ENCODE data around the gene KCNG4. TPM values are rescaled to one million over a fixed set of nuclear protein-coding genes. Genes with fewer than 3 reads are reported as not detected.

The KCNG4 gene
- total RNA-seq, 1 experiment from 2014 or later, result not detected

DNA sequence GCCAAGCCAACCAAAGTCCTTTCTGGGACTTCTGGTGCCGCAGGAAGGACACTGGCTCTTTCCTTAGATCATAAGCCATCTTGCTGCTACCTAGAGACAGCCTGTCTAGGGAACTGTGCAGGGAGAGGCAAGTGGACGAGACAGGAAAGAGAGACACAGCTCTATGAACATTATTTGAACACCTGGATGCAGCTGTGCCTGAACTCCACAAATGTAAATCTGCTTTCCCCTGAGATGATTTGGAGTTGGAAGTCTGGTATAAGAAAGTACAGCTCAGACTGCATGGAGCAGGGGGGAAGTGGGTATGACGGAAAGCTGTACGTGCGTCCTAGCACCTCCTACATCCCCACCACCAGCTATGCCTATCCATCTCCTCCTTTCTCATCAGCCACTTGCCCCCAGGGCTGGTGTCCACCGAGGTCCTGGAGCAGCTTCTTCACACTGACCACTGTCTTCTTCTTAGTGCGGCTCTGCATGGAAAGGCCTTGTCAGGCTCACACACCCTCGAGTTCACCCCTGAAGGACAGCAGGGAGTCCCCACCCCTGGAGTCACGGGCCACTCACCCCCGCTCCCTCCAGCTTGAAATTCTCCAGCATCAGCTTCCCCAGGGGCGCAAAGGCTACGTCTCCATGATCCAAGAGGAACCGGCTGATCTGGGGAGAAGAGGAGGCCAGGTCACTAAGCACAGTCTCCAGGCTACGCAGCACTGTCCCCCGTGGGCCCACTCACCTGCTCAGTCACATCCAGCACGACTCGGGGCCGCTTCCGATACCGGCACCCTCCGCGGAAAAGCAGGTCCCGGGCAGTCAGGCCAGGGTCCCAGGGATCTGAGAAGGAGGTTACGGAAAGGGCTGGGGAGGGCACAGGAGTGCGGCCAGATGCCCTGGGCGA is 56.9 kb downstream of the KCNG4 start:
- no TSS peak for BruUV-seq (replicated peaks)
- H3K27me3 ChIP-seq (ENCODE audit: control insufficient read depth, insufficient read depth, low read length), result no peaks in the 10 kb centered on the region
- H3K36me3 ChIP-seq (ENCODE audit: control insufficient read depth, insufficient read depth, low read length), result peaks cover 4% of the 10 kb centered on the region; the same call in 1 of the 2 replicates
- no peak overlapping the region for H3K27ac ChIP-seq (ENCODE audit: low read length)
- ChIA-PET POLR2A (no interaction called here), CTCF (interaction anchor here (1.1 to 1.3 kb wide), 2 partner anchors 325 to 328 kb away, joined by 3 to 5 read pairs; no protein-coding TSS in a partner anchor)
- H3K4me3 ChIP-seq (ENCODE audit: low read depth in 2 of 2, low read length in 2 of 2), result no peak overlapping the region
- no peaks in the 10 kb centered on the region; the same call in 1 of the 2 replicates for H3K4me1 ChIP-seq (ENCODE audit: control insufficient read depth, insufficient read depth, low read length)
- in situ Hi-C loops (cut with HindIII; ENCODE audit: low pct_unique_long_range_greater_than_20kb, low sequenced_read_pairs) (no loop called here), intact Hi-C loops (cut with micrococcal nuclease; ENCODE audit: unreplicated experiment) (loop anchor here (5.0 to 10.0 kb wide), 2 partner anchors 124 to 302 kb away; no protein-coding TSS in a partner anchor)
- ATAC-seq (no peak), DNase-seq (ENCODE audit: low read depth, low spot score) (no peak)
- H3K9me3 ChIP-seq (ENCODE audit: control insufficient read depth, insufficient read depth, low read depth, low read length), result no peaks in the 10 kb centered on the region
- TF ChIP-seq, protein P1, sequence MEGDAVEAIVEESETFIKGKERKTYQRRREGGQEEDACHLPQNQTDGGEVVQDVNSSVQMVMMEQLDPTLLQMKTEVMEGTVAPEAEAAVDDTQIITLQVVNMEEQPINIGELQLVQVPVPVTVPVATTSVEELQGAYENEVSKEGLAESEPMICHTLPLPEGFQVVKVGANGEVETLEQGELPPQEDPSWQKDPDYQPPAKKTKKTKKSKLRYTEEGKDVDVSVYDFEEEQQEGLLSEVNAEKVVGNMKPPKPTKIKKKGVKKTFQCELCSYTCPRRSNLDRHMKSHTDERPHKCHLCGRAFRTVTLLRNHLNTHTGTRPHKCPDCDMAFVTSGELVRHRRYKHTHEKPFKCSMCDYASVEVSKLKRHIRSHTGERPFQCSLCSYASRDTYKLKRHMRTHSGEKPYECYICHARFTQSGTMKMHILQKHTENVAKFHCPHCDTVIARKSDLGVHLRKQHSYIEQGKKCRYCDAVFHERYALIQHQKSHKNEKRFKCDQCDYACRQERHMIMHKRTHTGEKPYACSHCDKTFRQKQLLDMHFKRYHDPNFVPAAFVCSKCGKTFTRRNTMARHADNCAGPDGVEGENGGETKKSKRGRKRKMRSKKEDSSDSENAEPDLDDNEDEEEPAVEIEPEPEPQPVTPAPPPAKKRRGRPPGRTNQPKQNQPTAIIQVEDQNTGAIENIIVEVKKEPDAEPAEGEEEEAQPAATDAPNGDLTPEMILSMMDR (IDR thresholded peaks at IDR 0.05), result no peak
- TF ChIP-seq, protein P2, sequence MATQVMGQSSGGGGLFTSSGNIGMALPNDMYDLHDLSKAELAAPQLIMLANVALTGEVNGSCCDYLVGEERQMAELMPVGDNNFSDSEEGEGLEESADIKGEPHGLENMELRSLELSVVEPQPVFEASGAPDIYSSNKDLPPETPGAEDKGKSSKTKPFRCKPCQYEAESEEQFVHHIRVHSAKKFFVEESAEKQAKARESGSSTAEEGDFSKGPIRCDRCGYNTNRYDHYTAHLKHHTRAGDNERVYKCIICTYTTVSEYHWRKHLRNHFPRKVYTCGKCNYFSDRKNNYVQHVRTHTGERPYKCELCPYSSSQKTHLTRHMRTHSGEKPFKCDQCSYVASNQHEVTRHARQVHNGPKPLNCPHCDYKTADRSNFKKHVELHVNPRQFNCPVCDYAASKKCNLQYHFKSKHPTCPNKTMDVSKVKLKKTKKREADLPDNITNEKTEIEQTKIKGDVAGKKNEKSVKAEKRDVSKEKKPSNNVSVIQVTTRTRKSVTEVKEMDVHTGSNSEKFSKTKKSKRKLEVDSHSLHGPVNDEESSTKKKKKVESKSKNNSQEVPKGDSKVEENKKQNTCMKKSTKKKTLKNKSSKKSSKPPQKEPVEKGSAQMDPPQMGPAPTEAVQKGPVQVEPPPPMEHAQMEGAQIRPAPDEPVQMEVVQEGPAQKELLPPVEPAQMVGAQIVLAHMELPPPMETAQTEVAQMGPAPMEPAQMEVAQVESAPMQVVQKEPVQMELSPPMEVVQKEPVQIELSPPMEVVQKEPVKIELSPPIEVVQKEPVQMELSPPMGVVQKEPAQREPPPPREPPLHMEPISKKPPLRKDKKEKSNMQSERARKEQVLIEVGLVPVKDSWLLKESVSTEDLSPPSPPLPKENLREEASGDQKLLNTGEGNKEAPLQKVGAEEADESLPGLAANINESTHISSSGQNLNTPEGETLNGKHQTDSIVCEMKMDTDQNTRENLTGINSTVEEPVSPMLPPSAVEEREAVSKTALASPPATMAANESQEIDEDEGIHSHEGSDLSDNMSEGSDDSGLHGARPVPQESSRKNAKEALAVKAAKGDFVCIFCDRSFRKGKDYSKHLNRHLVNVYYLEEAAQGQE (IDR thresholded peaks at IDR 0.05; ENCODE audit: insufficient read depth in 1 of 2, low read depth in 2 of 2, low read length in 1 of 2), result no peak
- no peak for TF ChIP-seq POLR2AphosphoS5 (IDR thresholded peaks at IDR 0.05; ENCODE audit: low read depth, low read length)
- TF ChIP-seq TCF7L2 (IDR thresholded peaks at IDR 0.05; ENCODE audit: low read depth, low read length), result no peak
- TF ChIP-seq SIN3A (IDR thresholded peaks at IDR 0.05; ENCODE audit: borderline replicate concordance, insufficient read depth, low read depth, low read length), result no peak

DNA sequence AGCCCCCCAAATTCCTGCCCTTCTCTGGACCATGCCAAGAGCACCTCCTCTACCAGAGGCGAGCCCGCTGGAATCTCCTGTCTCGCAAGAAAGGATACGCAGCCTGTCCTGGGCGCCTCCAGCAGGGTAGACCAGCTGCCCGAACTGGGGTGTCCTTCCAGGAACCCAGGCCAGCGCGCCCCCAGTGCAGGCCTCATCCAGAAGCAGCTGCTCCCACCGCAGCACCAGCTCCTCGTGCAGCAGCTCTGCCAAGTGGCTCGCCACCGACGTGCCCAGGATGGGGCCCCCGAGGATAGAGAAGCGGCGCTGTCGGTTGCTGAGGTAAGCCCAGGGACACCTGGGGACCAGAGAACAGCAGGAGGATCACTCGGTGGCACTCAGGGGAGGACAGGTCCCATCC is 57.7 kb downstream of the KCNG4 start:
- Histone ChIP-seq H3K36me3 (ENCODE audit: control insufficient read depth, insufficient read depth, low read length) (peaks cover 4% of the 10 kb centered on the region; the same call in 1 of the 2 replicates), H3K27me3 (ENCODE audit: control insufficient read depth, insufficient read depth, low read length) (no peaks in the 10 kb centered on the region), H3K4me3 (ENCODE audit: low read depth in 2 of 2, low read length in 2 of 2) (no peak overlapping the region), H3K4me1 (ENCODE audit: control insufficient read depth, insufficient read depth, low read length) (peaks cover 7% of the 10 kb centered on the region), H3K9me3 (ENCODE audit: control insufficient read depth, insufficient read depth, low read depth, low read length) (no peaks in the 10 kb centered on the region), H3K27ac (ENCODE audit: low read length) (no peak overlapping the region)
- TF ChIP-seq POLR2AphosphoS5 (IDR thresholded peaks at IDR 0.05; ENCODE audit: low read depth, low read length) (no peak), TCF7L2 (IDR thresholded peaks at IDR 0.05; ENCODE audit: low read depth, low read length) (no peak), SIN3A (IDR thresholded peaks at IDR 0.05; ENCODE audit: borderline replicate concordance, insufficient read depth, low read depth, low read length) (no peak)
- TF ChIP-seq, protein P1 (IDR thresholded peaks at IDR 0.05), result no peak
- TF ChIP-seq, protein P2 (IDR thresholded peaks at IDR 0.05; ENCODE audit: insufficient read depth in 1 of 2, low read depth in 2 of 2, low read length in 1 of 2), result no peak
- CTCF ChIA-PET, result no interaction called here
- no TSS peak for BruUV-seq (replicated peaks)
- DNase-seq (ENCODE audit: low read depth, low spot score) (no peak), ATAC-seq (no peak)
- POLR2A ChIA-PET, result interaction anchor here (0.5 kb wide), 1 partner anchor 516 kb away, joined by 5 read pairs; no protein-coding TSS in a partner anchor
- in situ Hi-C loops (cut with HindIII; ENCODE audit: low pct_unique_long_range_greater_than_20kb, low sequenced_read_pairs) (no loop called here), intact Hi-C loops (cut with micrococcal nuclease; ENCODE audit: unreplicated experiment) (loop anchor here (5.0 to 10.0 kb wide), 2 partner anchors 125 to 303 kb away; no protein-coding TSS in a partner anchor)
